A549 (cell line): ENCODE data around the gene AMDHD1.

Experiments used
- FOSL2 ChIP-seq, 2 experiments: fragments of 450-650 bp in 1 of 2; fragments of >200 bp in 1 of 2; sonication (Bioruptor Twin) in 1 of 2; formaldehyde crosslinking; IDR thresholded peaks; 2 replicates each; pipeline versions ENCODE4 v1.5.0 to v1.6.1; 2016 to 2020; ENCODE audit warnings: mild to moderate bottlenecking in 1 of 2, moderate library complexity in 1 of 2
- TF ChIP-seq, protein P1 (sequence below): fragments of >200 bp; sonication (Bioruptor Twin); formaldehyde crosslinking; IDR thresholded peaks from 3 replicates; pipeline ENCODE4 v1.5.1; 2016

DNA sequence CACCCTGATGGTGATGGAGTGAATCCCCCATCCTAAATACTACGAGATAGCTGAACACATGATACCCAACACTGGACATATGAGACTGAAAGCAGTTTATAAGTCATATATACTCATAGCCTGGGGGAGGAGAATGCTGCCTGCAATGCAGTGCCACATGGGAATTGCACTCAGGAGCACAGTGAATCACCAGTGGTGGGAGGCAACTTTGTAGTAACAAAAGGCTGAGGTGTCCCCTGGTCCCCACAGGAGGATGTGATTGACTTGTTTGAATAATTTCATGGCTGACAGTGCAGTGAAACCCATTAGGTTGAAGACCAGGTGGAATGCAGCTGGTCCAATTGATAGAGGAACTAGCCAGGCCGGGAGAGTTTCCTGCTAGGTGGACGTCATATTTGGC is 20.9 kb upstream of the AMDHD1 start:
- TF ChIP-seq, protein P1, sequence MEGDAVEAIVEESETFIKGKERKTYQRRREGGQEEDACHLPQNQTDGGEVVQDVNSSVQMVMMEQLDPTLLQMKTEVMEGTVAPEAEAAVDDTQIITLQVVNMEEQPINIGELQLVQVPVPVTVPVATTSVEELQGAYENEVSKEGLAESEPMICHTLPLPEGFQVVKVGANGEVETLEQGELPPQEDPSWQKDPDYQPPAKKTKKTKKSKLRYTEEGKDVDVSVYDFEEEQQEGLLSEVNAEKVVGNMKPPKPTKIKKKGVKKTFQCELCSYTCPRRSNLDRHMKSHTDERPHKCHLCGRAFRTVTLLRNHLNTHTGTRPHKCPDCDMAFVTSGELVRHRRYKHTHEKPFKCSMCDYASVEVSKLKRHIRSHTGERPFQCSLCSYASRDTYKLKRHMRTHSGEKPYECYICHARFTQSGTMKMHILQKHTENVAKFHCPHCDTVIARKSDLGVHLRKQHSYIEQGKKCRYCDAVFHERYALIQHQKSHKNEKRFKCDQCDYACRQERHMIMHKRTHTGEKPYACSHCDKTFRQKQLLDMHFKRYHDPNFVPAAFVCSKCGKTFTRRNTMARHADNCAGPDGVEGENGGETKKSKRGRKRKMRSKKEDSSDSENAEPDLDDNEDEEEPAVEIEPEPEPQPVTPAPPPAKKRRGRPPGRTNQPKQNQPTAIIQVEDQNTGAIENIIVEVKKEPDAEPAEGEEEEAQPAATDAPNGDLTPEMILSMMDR, result no peak
- TF ChIP-seq FOSL2 (IDR thresholded peaks at IDR 0.05) (no peak), FOSL2 (CRISPR knock-in tag; IDR thresholded peaks at IDR 0.05) (no peak)
